Activated CD8-positive, alpha-beta T cell treated with anti-CD3 and anti-CD28 coated beads for 36 hours (primary cell): Measurements from ENCODE around the gene KRT6A. TPM values are rescaled to one million over a fixed set of nuclear protein-coding genes. Genes with fewer than 3 reads are reported as not detected.

Experiments
- ATAC-seq: fragments of 200-7000 bp; cut with Tn5 transposase; one replicate; pipeline ENCODE4 v1.10.0; 2021; ENCODE audit warnings: mild to moderate bottlenecking, moderate library complexity
- CTCF ChIA-PET: fragments of 350-600 bp; sonication (Branson Sonifier 250); formaldehyde crosslinking; loops from one replicate; lab custom pipeline; 2021; ENCODE audit warnings: antibody characterized with exemption; lab: Charles Lee
- POLR2A ChIA-PET: fragments of 350-600 bp; sonication (Branson Sonifier 250); formaldehyde crosslinking; loops from one replicate; lab custom pipeline; 2021; ENCODE audit warnings: antibody characterized with exemption; lab: Charles Lee
- DNase-seq: peaks from one replicate; pipeline ENCODE4 v3.0.0-alpha.2; 2020
- H3K27ac Mint-ChIP-seq: one replicate; pipeline ENCODE4 v1.8.0; 2021; ENCODE audit warnings: mild to moderate bottlenecking, mixed read lengths
- H3K27me3 Mint-ChIP-seq: one replicate; pipeline ENCODE4 v1.8.0; 2021; ENCODE audit warnings: mixed read lengths
- H3K36me3 Mint-ChIP-seq: one replicate; pipeline ENCODE4 v1.8.0; 2021; ENCODE audit warnings: low read depth, mixed read lengths
- H3K4me1 Mint-ChIP-seq: one replicate; pipeline ENCODE4 v1.8.0; 2021; ENCODE audit warnings: low read depth, mixed read lengths
- H3K4me3 Mint-ChIP-seq: one replicate; pipeline ENCODE4 v1.8.0; 2021; ENCODE audit warnings: mild to moderate bottlenecking, moderate library complexity, mixed read lengths
- H3K9me3 Mint-ChIP-seq: one replicate; pipeline ENCODE4 v1.8.0; 2021; ENCODE audit warnings: mixed read lengths
- intact Hi-C: fragments of 100-400 bp; cut with micrococcal nuclease; formaldehyde crosslinking; loops from one replicate; pipeline ENCODE4 v1.10.0; 2022
- total RNA-seq, 2 experiments: library from RNA; stranded (reverse); gene quantifications; one replicate each; pipeline ENCODE4 v1.2.3, GENCODE V29; 2021
- TF ChIP-seq, protein P1 (sequence below): fragments of 200-600 bp; IDR thresholded peaks from one replicate; pipeline ENCODE4 v1.8.0; 2022; ENCODE audit warnings: antibody characterized with exemption, mild to moderate bottlenecking

KRT6A gene
- total RNA-seq, 2 experiments from 2014 or later, result not detected

GRCh38 chr12:52529417-52529816 lies 36.4 kb upstream of the KRT6A start:
- H3K4me3 Mint-ChIP-seq, result no peak overlapping the region
- TF ChIP-seq, protein P1, sequence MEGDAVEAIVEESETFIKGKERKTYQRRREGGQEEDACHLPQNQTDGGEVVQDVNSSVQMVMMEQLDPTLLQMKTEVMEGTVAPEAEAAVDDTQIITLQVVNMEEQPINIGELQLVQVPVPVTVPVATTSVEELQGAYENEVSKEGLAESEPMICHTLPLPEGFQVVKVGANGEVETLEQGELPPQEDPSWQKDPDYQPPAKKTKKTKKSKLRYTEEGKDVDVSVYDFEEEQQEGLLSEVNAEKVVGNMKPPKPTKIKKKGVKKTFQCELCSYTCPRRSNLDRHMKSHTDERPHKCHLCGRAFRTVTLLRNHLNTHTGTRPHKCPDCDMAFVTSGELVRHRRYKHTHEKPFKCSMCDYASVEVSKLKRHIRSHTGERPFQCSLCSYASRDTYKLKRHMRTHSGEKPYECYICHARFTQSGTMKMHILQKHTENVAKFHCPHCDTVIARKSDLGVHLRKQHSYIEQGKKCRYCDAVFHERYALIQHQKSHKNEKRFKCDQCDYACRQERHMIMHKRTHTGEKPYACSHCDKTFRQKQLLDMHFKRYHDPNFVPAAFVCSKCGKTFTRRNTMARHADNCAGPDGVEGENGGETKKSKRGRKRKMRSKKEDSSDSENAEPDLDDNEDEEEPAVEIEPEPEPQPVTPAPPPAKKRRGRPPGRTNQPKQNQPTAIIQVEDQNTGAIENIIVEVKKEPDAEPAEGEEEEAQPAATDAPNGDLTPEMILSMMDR, result no peak
- peaks cover 5% of the 10 kb centered on the region for H3K4me1 Mint-ChIP-seq
- H3K9me3 Mint-ChIP-seq, result no peaks in the 10 kb centered on the region
- intact Hi-C loops, result no loop called here
- no peak for DNase-seq
- no peaks in the 10 kb centered on the region for H3K27me3 Mint-ChIP-seq
- ATAC-seq, result no peak
- POLR2A ChIA-PET, result no interaction called here
- no peaks in the 10 kb centered on the region for H3K36me3 Mint-ChIP-seq
- CTCF ChIA-PET, result no interaction called here
- no peak overlapping the region for H3K27ac Mint-ChIP-seq

DNA sequence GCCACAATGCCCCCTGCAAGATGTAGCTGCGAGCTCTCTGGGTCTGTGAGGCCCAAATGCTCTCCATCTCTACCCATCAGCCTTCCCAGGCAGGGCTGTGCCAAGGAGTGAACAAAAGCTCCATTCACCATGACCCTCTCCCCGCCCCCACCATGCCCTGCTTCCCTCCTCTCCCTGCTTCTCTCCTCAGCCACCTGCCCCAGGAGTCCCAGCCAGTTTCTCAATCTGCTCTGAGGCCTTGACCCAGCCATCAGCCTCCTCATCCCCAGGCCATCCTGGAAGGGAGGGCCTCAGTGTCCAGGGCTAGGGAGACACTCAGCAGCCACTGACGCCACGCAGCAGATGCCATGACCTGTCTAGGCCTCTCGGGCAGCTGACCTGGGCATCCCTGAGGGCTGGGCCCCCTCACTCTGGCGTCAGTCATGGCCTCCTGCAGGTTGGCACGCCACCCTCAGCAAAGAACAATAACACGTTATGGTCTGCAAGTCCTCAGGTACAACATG lies 35.6 kb upstream of the KRT6A start:
- H3K4me1 Mint-ChIP-seq, result peaks cover 5% of the 10 kb centered on the region
- no peak overlapping the region for H3K27ac Mint-ChIP-seq
- ChIA-PET CTCF (interaction anchor here (2.0 kb wide), 1 partner anchor 351 kb away, joined by 5 read pairs; no protein-coding TSS in a partner anchor), POLR2A (no interaction called here)
- TF ChIP-seq, protein P1, result no peak
- no peaks in the 10 kb centered on the region for H3K9me3 Mint-ChIP-seq
- intact Hi-C loops, result no loop called here
- H3K27me3 Mint-ChIP-seq, result no peaks in the 10 kb centered on the region
- no peaks in the 10 kb centered on the region for H3K36me3 Mint-ChIP-seq
- H3K4me3 Mint-ChIP-seq, result no peak overlapping the region
- no peak for ATAC-seq
- no peak for DNase-seq

DNA sequence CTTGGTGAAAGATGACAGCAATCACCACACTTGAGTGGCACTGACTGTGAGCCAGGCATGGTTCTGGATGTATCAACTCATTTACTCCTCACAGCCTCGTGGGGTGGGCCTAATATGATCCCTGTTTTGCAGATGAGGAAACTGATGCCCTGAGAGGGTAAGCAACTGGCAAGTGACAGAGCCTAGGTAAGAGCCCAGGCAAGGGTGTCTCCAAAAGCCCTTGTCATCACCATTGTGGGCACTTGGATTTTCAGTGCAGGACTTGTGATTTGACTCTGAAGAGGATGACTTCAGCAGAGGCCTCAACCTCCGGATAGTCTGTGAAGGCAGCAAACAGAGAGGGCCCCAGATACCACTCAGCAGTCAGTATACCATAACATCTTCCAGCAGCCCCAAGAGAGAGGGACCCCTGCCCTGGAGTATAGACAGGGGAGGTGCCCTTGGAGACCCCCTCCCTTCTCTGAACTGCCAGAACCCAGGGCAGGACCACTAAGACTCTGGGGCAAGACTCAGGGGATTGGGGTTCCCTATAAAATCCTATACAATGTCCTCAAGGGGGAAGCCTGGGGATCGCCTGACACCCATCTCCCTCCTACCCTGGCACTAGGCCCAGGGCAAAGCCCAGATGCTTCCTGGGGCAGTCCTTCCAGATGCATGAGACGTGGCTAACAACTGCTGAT lies 34.2 kb upstream of the KRT6A start:
- POLR2A ChIA-PET, result no interaction called here
- no peaks in the 10 kb centered on the region for H3K9me3 Mint-ChIP-seq
- no peak overlapping the region for H3K4me3 Mint-ChIP-seq
- H3K4me1 Mint-ChIP-seq, result peaks cover 5% of the 10 kb centered on the region
- H3K27me3 Mint-ChIP-seq, result no peaks in the 10 kb centered on the region
- no peak overlapping the region for H3K27ac Mint-ChIP-seq
- TF ChIP-seq, protein P1, result no peak
- no peak for DNase-seq
- intact Hi-C loops, result no loop called here
- CTCF ChIA-PET, result interaction anchor here (2.0 kb wide), 1 partner anchor 353 kb away, joined by 5 read pairs; no protein-coding TSS in a partner anchor
- no peak for ATAC-seq
- no peaks in the 10 kb centered on the region for H3K36me3 Mint-ChIP-seq

DNA sequence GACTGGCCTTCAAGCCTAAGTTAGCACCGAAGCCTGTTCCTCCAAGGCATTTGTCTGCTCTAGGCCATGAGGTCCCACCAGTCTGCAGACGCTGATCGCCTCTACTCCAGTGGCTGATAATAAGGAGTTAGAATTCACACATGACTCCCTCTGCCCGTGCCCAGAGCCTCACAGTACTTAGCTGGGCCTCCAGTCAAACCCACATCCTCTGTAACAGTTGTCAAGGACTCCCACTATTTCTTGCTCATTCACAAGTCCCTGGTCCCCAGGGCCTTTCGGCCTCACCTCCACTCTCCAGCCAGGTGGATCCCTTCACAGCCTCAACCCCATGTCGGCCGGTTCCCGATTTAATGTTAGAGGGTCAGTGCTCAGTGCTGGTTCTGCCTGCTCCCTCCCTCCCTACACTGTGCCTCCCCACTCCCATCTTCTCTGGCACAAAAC lies 33.5 kb upstream of the KRT6A start:
- ChIA-PET CTCF (no interaction called here), POLR2A (no interaction called here)
- no peaks in the 10 kb centered on the region for H3K27me3 Mint-ChIP-seq
- no peak overlapping the region for H3K4me3 Mint-ChIP-seq
- H3K36me3 Mint-ChIP-seq, result no peaks in the 10 kb centered on the region
- no peak for DNase-seq
- no peak overlapping the region for H3K27ac Mint-ChIP-seq
- H3K4me1 Mint-ChIP-seq, result peaks cover 5% of the 10 kb centered on the region
- no peaks in the 10 kb centered on the region for H3K9me3 Mint-ChIP-seq
- peak; percentile 34 for ATAC-seq
- TF ChIP-seq, protein P1, result no peak
- intact Hi-C loops, result no loop called here
